CD4-positive, alpha-beta T cell treated with Interleukin-6 for 4 hours (primary cell): ENCODE data around the gene CA9.
"Not testable (repeated sequence)": the region's sequence is repeated elsewhere in the genome, so short reads cannot be mapped to it uniquely, and the experiment has no call there.

Source experiments
- DNase-seq: peaks from one replicate; pipeline ENCODE4 v3.0.0-alpha.2; 2020; ENCODE audit warnings: mixed read lengths

CA9 gene

GRCh38 chr9:35673132-35674024 lies at the start of gene CA9:
TSS of gene CA9 (plus strand) at chr9:35673928. CDS start at chr9:35673960, 32 bp downstream.
- no peak for DNase-seq

- DNase-seq = no peak
Observed at GRCh38 chr9:35627575-35627974, 46.2 kb upstream of the CA9 start.

GRCh38 chr9:35628389-35628991 lies 45.2 kb upstream of the CA9 start:
- no peak for DNase-seq

- DNase-seq = no peak
Observed at GRCh38 chr9:35629597-35629996, 44.1 kb upstream of the CA9 start.

- DNase-seq = no peak
Observed at GRCh38 chr9:35635730-35636129, 38.0 kb upstream of the CA9 start.

- no peak for DNase-seq
Observed at GRCh38 chr9:35636135-35636876, 37.4 kb upstream of the CA9 start.

- DNase-seq = not testable (repeated sequence)
Observed at GRCh38 chr9:35636877-35637246, 36.9 kb upstream of the CA9 start.

- not testable (repeated sequence) for DNase-seq
Observed at GRCh38 chr9:35637427-35637955, 36.2 kb upstream of the CA9 start.

- peak; percentile 65 for DNase-seq
Observed at GRCh38 chr9:35638751-35639150, 35.0 kb upstream of the CA9 start.

GRCh38 chr9:35639225-35639624 lies 34.5 kb upstream of the CA9 start:
- DNase-seq = not testable (repeated sequence)

GRCh38 chr9:35639631-35640030 lies 34.1 kb upstream of the CA9 start:
- no peak for DNase-seq

GRCh38 chr9:35640431-35640830 lies 33.3 kb upstream of the CA9 start:
- not testable (repeated sequence) for DNase-seq

- DNase-seq = not testable (repeated sequence)
Observed at GRCh38 chr9:35641478-35641877, 32.2 kb upstream of the CA9 start.

- no peak for DNase-seq
Observed at GRCh38 chr9:35643046-35643445, 30.7 kb upstream of the CA9 start.

GRCh38 chr9:35645736-35646135 lies 28.0 kb upstream of the CA9 start:
- DNase-seq = not testable (repeated sequence)

GRCh38 chr9:35646153-35646532 lies 27.6 kb upstream of the CA9 start:
- peak; percentile 39 for DNase-seq

- peak; percentile 90 for DNase-seq
Observed at GRCh38 chr9:35646533-35647265, 27.0 kb upstream of the CA9 start.

GRCh38 chr9:35649431-35650340 lies 24.0 kb upstream of the CA9 start:
- DNase-seq = peak; percentile 70

GRCh38 chr9:35650341-35651158 lies 23.2 kb upstream of the CA9 start, which contains the start of gene SIT1:
TSS of gene SIT1 (minus strand) at chr9:35650931. CDS start at chr9:35650853, 78 bp downstream.
- peak; percentile 65 for DNase-seq
